GM23338 (cell line): ENCODE results near the gene STIM1. TPM values are rescaled to one million over a fixed set of nuclear protein-coding genes. Genes with fewer than 3 reads are reported as not detected.

Source experiments
- ATAC-seq: fragments of 200-7000 bp; cut with Tn5 transposase; 3 replicates; pipeline ENCODE4 v1.9.1; 2020
- DNase-seq: peaks from one replicate; pipeline ENCODE4 v3.0.0-alpha.2; 2015; ENCODE audit warnings: low spot score
- H2AFZ ChIP-seq: fragments of 200-600 bp; sonication (generic); 2 replicates; pipeline ENCODE4 v1.8.0; 2016; ENCODE audit warnings: antibody characterized with exemption, mild to moderate bottlenecking, moderate library complexity
- H3F3A ChIP-seq: fragments of 200-600 bp; sonication (generic); replicated peaks from 2 replicates; pipeline ENCODE4 v1.8.0; 2017; ENCODE audit warnings: antibody characterized with exemption, mixed run types, low read depth
- H3K27ac ChIP-seq: fragments of 200-600 bp; sonication (generic); 2 replicates; pipeline ENCODE4 v1.6.1; 2016; ENCODE audit warnings: low read depth
- H3K27me3 ChIP-seq: fragments of 200-600 bp; sonication (generic); 2 replicates; pipeline ENCODE4 v1.8.0; 2016; ENCODE audit warnings: mild to moderate bottlenecking, mixed run types, moderate library complexity; ENCODE audit not compliant: insufficient read depth
- H3K36me3 ChIP-seq: fragments of 200-600 bp; sonication (generic); 2 replicates; pipeline ENCODE4 v1.8.0; 2016; ENCODE audit warnings: mild to moderate bottlenecking; ENCODE audit not compliant: insufficient read depth
- H3K4me1 ChIP-seq: fragments of 200-600 bp; sonication (generic); 2 replicates; pipeline ENCODE4 v1.8.0; 2016; ENCODE audit warnings: mild to moderate bottlenecking, moderate library complexity; ENCODE audit not compliant: insufficient read depth
- H3K4me2 ChIP-seq: fragments of 200-600 bp; sonication (generic); 2 replicates; pipeline ENCODE4 v1.7.1; 2017; ENCODE audit warnings: mixed run types
- H3K4me3 ChIP-seq: fragments of 200-600 bp; sonication (generic); 2 replicates; pipeline ENCODE4 v1.6.1; 2016; ENCODE audit warnings: mixed run types
- H3K79me2 ChIP-seq: fragments of 200-600 bp; sonication (generic); replicated peaks from 2 replicates; pipeline ENCODE4 v1.8.0; 2017; ENCODE audit warnings: mild to moderate bottlenecking; ENCODE audit not compliant: insufficient read depth
- H3K9me2 ChIP-seq: fragments of 200-600 bp; sonication (generic); 2 replicates; pipeline ENCODE4 v1.8.0; 2017; ENCODE audit not compliant: insufficient read depth
- H4K20me1 ChIP-seq: fragments of 200-600 bp; sonication (generic); replicated peaks from 2 replicates; pipeline ENCODE4 v1.8.0; 2017; ENCODE audit warnings: mild to moderate bottlenecking; ENCODE audit not compliant: insufficient read depth
- H3K27ac Mint-ChIP-seq: 2 replicates; pipeline ENCODE4 v1.8.0; 2020; ENCODE audit warnings: inconsistent platforms, mild to moderate bottlenecking, moderate library complexity, mixed read lengths
- H3K27me3 Mint-ChIP-seq: 3 replicates; pipeline ENCODE4 v1.8.0; 2022; ENCODE audit warnings: low read depth, mild to moderate bottlenecking, moderate library complexity, mixed read lengths, inconsistent platforms; ENCODE audit not compliant: insufficient read depth, poor library complexity
- H3K36me3 Mint-ChIP-seq: 3 replicates; pipeline ENCODE4 v1.8.0; 2021; ENCODE audit warnings: low read depth, mild to moderate bottlenecking, inconsistent platforms, moderate library complexity, mixed read lengths
- H3K4me1 Mint-ChIP-seq: 3 replicates; pipeline ENCODE4 v1.8.0; 2020; ENCODE audit warnings: mild to moderate bottlenecking, inconsistent platforms, mixed read lengths
- H3K4me3 Mint-ChIP-seq: 3 replicates; pipeline ENCODE4 v1.8.0; 2021; ENCODE audit warnings: moderate library complexity, mild to moderate bottlenecking, inconsistent platforms, mixed read lengths
- H3K9me3 Mint-ChIP-seq: 3 replicates; pipeline ENCODE4 v1.8.0; 2020; ENCODE audit warnings: moderate library complexity, mild to moderate bottlenecking, inconsistent platforms, mixed read lengths
- CREB1 ChIP-seq: fragments of 250-450 bp; sonication (Bioruptor Pico); IDR thresholded peaks from 2 replicates; pipeline ENCODE4 v1.5.0; 2020; ENCODE audit warnings: low read depth, mild to moderate bottlenecking, moderate library complexity
- ETS1 ChIP-seq: IDR thresholded peaks from 2 replicates; pipeline ENCODE4 v1.6.1; 2016; ENCODE audit warnings: antibody characterized with exemption
- EZH2 ChIP-seq: fragments of 200-600 bp; sonication (generic); IDR thresholded peaks from one replicate; pipeline ENCODE4 v1.8.0; 2017; ENCODE audit warnings: antibody characterized with exemption, mild to moderate bottlenecking, low read depth; ENCODE audit not compliant: unreplicated experiment
- JUNB ChIP-seq: IDR thresholded peaks from one replicate; pipeline ENCODE4 v1.6.1; 2016; ENCODE audit warnings: antibody characterized with exemption; ENCODE audit not compliant: unreplicated experiment
- NANOG ChIP-seq: IDR thresholded peaks from 2 replicates; pipeline ENCODE4 v1.6.1; 2016; ENCODE audit warnings: antibody characterized with exemption, borderline replicate concordance
- POLR2AphosphoS5 ChIP-seq: IDR thresholded peaks from 2 replicates; pipeline ENCODE4 v1.6.1; 2016; ENCODE audit warnings: antibody characterized with exemption, low read depth
- REST ChIP-seq: IDR thresholded peaks from one replicate; pipeline ENCODE4 v1.6.1; 2018; ENCODE audit warnings: antibody characterized with exemption; ENCODE audit not compliant: unreplicated experiment
- STAT1 ChIP-seq: IDR thresholded peaks from one replicate; pipeline ENCODE4 v1.6.1; 2016; ENCODE audit warnings: antibody characterized with exemption; ENCODE audit not compliant: unreplicated experiment
- ZNF114 ChIP-seq: fragments of 250-450 bp; sonication (Bioruptor Pico); IDR thresholded peaks from 2 replicates; pipeline ENCODE4 v1.5.0; 2020; ENCODE audit warnings: mild to moderate bottlenecking, moderate library complexity
- ZNF331 ChIP-seq: fragments of 250-450 bp; sonication (Bioruptor Pico); IDR thresholded peaks from 2 replicates; pipeline ENCODE4 v1.5.0; 2020; ENCODE audit warnings: low read depth, mild to moderate bottlenecking, moderate library complexity
- polyA plus RNA-seq: library from polyadenylated mRNA; unstranded; fragments of >200 nt; fragmentation: Nextera tagmentation; extraction: Ambion mirVana; gene quantifications from 2 replicates; pipeline ENCODE4 v1.2.1, GENCODE V29; 2016
- total RNA-seq: library from RNA; depleted of rRNA; stranded (reverse); fragments of >200 nt; shearing (Covaris generic); gene quantifications from 2 replicates; pipeline ENCODE4 v1.2.3, GENCODE V29; 2014

Gene STIM1
- total and polyA plus RNA-seq, 2 experiments from 2014 or later = 3.5 to 14.0 TPM

- Histone ChIP-seq H3K36me3 (no peaks in the 10 kb centered on the region), H3K27me3 (peaks cover 19% of the 10 kb centered on the region), H3K9me2 (no peaks in the 10 kb centered on the region), H3F3A (peaks cover 5% of the 10 kb centered on the region; the same call in 1 of the 2 replicates), H3K4me2 (peak overlapping the region; percentile 96), H3K4me1 (peaks cover 34% of the 10 kb centered on the region), H3K27ac (no peak overlapping the region), H3K4me3 (peak overlapping the region; percentile 93), H4K20me1 (peaks cover 6% of the 10 kb centered on the region; the same call in 1 of the 2 replicates), H2AFZ (peak overlapping the region; percentile 94), H3K79me2 (0 out of 2 replicates have a peak, but pooled peaks cover 4% of the 10 kb centered on the region)
- TF ChIP-seq ETS1 (no peak), REST (no peak), STAT1 (no peak)
- H3K4me3 Mint-ChIP-seq = peak overlapping the region; percentile 89
- no peak overlapping the region for H3K27ac Mint-ChIP-seq
- DNase-seq (peak; percentile 58), ATAC-seq (peak; percentile 20)
- H3K4me1 Mint-ChIP-seq = peaks cover 45% of the 10 kb centered on the region
- H3K27me3 Mint-ChIP-seq = peaks cover 16% of the 10 kb centered on the region
- no peaks in the 10 kb centered on the region for H3K9me3 Mint-ChIP-seq
- no peaks in the 10 kb centered on the region; the same call in 2 of the 3 replicates for H3K36me3 Mint-ChIP-seq
These were observed 486 bp downstream of the STIM1 start for GRCh38 chr11:3855808-3856491.

- Mint-ChIP-seq H3K4me3 (peak overlapping the region; percentile 89), H3K9me3 (no peaks in the 10 kb centered on the region), H3K27ac (no peak overlapping the region), H3K27me3 (peaks cover 16% of the 10 kb centered on the region), H3K4me1 (peaks cover 53% of the 10 kb centered on the region), H3K36me3 (no peaks in the 10 kb centered on the region; the same call in 2 of the 3 replicates)
- peaks cover 42% of the 10 kb centered on the region for H3K4me1 ChIP-seq
- no peaks in the 10 kb centered on the region for H3K36me3 ChIP-seq
- H4K20me1 ChIP-seq = peaks cover 9% of the 10 kb centered on the region
- no peak overlapping the region for H3K27ac ChIP-seq
- no peaks in the 10 kb centered on the region for H3K9me2 ChIP-seq
- ATAC-seq (no peak), DNase-seq (no peak)
- peak overlapping the region; percentile 96 for H3K4me2 ChIP-seq
- H2AFZ ChIP-seq = no peak overlapping the region
- H3K4me3 ChIP-seq = peak overlapping the region; percentile 93
- 0 out of 2 replicates have a peak, but pooled peaks cover 4% of the 10 kb centered on the region for H3K79me2 ChIP-seq
- H3K27me3 ChIP-seq = peaks cover 19% of the 10 kb centered on the region
- peaks cover 5% of the 10 kb centered on the region; the same call in 1 of the 2 replicates for H3F3A ChIP-seq
- no peak for TF ChIP-seq CREB1
- no peak for TF ChIP-seq STAT1
- TF ChIP-seq POLR2AphosphoS5 = no peak
- TF ChIP-seq ZNF114 = no peak
- TF ChIP-seq EZH2 = no peak
- TF ChIP-seq JUNB = no peak
- TF ChIP-seq REST = no peak
- TF ChIP-seq ETS1 = no peak
- no peak for TF ChIP-seq NANOG
- TF ChIP-seq ZNF331 (CRISPR knock-in tag) = no peak
These were observed 1.5 kb downstream of the STIM1 start for GRCh38 chr11:3856856-3857553.
